HG02970 (cell line): Measurements from ENCODE around the gene HCFC1R1.
"Not testable (repeated sequence)": the region's sequence is repeated elsewhere in the genome, so short reads cannot be mapped to it uniquely, and the experiment has no call there.

Experiments used
- ATAC-seq: cut with Tn5 transposase; IDR thresholded peaks from one replicate; pipeline ENCODE4 v1.9.1; 2021; ENCODE audit warnings: mild to moderate bottlenecking, moderate library complexity, moderate number of reproducible peaks; ENCODE audit not compliant: unreplicated experiment, low FRiP score

HCFC1R1 gene

DNA sequence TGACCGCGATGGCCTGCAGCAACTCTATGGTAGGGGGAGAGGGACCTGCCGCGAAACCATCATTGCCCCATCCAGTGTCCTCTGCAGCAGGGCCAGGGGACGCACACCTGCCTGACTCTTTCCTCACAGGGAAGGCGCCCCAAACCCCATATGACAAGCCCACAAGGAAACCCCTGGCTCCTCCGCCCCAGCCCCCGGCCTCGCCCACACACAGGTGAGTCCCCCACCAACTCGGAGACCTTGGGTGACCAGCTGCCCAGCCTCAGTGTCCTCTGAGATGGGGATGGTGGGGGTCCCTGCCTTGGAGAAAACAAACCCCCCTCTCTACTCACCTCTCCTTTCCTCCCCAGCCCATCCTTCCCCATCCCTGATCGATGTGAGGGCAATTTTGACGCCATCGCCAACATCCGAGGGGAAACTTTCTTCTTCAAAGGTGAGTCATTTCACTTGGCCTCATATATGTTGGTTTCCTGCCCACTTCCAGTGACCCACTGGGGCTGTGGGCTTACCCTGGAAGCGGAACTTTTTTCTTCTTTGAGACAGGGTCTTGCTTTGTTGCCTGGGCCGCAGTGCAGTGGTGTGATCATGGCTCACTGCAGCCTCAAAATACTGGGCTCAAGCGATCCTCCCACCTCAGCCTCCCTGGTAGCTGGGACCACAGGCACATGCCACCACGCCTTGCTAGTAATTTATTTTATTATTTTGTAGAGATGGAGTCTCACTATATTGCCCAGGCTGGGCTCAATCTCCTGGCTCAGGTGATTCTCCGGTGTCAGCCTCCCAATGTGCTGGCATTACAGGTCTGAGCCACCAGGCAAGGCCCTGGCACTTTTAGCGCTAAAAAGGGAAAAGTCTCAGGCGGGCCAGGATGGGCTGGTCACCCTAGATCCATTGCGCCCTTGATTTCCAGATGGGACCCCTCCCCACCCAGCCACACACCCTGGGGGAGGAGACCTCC lies 33.7 kb upstream of the HCFC1R1 start:
- no peak for ATAC-seq

DNA sequence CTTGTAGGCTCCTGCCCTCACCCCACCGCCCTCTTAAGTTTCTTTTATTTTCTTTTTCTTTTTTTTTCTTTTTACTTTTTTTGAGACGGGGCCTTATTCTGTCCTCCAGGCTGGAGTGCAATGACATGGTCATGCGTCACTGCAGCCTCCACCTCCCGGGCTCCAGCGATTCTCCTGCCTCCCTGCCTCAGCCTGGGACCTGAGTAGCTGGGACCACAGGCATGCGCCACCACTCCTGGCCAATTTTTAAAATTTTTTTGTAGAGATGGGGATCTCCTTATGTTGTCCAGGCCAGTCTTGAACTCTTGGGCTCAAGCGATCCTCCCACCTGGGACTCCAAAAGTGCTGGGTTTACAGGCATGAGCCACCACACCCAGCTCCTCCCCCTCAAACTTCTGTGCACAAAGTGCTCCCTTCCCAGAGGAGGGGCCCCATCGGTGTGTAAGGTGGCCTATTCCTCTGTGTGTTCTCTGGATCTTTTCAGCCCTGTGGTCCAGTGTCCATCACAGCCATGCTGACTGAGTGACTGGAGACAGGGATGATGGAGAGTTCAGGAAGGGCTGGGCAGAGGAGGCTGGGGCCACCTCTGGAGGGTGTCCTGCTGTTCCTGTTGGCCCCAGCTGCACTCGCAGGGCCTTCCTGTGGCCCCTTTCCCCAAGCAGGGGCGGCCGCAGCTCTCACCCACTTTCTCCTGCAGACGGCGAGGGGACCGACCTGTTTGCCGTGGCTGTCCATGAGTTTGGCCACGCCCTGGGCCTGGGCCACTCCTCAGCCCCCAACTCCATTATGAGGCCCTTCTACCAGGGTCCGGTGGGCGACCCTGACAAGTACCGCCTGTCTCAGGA lies 32.8 kb upstream of the HCFC1R1 start:
- no peak for ATAC-seq

DNA sequence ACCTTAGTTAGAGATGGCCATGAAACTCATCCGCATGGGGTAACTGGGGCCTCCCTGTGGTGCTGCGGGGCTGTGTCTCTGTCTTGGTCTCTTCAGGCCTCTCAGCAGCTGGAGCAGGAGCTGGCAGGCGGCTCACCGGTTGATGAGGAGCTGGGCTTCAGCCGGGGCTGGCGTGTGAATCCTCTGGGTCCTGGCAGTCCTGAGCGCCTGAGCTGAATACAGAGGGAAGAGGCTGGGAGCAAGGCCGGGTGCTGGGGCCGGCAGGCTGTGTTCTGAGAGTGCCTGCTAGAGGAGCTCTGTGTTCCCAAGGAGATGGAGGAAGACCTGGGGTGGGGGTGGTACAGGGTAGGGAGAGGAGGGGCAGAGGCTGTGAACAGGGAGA lies 32.0 kb upstream of the HCFC1R1 start:
- not testable (repeated sequence) for ATAC-seq

DNA sequence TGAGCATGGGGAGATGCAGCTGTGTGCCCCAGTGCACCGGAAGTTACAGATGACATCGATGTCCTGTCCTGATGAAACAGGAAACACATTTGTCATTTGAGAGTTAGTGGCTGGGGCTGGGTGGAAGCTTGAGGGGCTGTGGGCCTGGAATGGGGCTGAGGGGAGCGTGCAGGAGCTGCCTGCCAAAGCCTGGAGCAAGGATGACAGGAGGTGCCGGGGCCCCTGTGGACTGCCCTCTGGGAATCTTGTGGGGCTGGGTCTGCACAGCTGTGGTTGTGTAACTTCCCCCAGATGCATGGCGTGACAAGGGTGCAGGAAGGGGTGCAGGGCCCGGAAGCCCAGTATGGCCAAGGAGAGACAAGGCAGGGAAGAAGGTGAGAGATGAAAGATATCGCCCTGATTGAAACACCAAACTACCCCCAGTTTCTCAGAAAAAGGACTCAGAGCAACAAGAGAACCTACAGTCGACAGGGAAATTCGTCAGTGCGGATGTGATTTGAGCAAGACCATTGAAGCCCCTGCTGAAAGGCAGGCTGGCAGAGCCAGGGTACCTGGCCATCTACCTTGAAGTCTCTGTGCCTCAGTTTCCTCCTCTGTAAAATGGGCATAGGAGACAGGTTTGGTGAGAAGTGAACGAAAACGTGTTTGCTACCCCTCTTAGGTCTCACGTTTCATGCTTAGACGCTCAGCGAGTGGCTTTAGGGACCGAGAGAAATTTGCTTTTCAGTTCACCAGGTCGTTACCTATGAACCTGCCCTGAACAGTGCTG lies 31.4 kb upstream of the HCFC1R1 start:
- no peak for ATAC-seq

DNA sequence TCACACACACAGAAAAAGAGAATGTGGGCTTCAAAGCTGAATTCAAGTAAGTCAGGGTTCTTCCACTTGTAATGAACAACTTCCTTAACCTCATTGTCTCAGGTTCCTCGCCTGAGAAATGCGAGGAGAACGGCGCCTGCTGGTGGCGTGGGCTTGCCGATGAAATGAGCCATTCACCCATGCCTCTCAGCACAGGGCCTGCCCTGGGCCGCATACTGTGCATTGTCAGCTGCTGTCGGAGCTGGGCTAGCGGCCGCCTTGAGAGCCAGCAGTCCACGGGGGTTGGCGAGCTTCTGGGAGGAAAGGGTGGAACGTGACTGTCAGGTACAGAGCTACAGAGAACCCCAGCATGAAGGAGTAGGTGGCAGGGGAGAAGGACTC lies 29.6 kb upstream of the HCFC1R1 start:
- ATAC-seq: not testable (repeated sequence)

DNA sequence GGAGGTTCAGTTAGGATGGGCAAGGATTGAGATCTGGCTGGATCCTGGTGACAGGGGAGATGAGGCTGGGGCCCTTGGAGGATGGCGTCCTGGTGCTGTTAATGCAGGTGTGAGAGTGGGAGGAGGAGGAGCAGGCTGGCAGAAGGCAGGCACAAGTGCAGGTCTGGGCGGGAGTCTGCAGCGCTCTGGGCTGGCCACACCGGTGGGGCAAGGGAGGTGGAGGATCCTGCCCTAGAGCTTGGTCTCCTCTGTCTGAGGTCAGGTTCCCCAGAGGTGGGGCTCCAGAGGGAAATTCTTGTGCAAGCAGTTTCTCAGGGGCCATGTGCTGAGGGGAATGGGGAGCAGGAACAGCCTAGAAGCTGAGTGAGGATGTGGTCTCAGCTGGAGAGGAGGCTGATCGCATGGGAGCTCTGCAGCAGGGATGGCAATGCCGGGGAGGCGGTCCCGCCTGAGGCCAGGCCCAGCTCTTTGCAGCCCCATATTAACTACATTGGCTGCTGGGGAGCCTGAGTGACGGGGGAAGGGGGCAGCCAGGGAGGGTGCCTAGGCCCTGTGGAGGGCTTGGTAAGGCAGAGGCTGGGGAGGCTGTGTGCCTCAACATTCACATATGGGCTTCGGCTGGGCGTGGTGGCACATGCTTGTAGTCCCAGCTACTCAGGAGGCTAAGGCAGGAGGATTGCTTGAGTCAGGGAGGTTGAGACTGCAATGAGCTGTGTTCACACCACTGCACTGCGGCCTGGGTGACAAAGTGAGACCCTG lies 29.0 kb upstream of the HCFC1R1 start:
- not testable (repeated sequence) for ATAC-seq

DNA sequence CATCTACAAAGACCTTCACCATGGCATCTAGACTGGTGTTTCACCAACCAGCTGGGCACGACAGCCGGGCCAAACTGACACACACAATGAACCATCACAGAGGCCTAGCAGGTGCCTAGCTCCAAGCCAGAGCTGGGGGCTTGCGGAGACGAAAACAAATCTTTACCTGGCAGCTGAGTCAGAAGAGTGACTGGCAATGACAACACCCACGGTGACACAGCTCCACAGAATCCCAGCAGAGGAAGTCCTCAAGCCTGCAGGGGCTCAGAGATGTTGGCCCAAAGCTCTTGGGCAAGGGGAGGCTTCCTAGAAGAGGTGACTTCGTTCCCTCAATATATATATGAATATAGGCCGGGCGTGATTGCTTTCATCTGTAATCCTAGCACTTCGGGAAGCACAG lies 27.8 kb upstream of the HCFC1R1 start:
- no peak for ATAC-seq

DNA sequence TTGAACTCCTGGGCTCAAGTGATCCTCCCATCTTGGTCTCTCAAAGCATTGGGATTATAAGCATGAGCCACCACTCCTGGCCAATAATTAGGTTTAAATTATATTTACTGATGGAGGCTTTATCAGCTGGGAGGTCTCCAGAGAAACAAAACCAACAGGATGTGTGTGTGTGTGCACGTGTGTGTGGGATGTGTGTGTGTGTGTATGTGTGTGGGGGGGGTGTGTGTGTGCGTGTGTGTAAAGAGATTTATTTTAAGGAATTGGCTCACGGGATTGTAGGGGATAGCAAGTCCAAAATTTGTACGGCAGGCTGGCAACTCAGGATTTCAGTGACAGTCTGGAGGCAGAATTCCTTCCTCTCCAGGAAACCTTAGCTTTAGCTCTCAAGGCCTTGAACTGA lies 27.3 kb upstream of the HCFC1R1 start:
- no peak for ATAC-seq

DNA sequence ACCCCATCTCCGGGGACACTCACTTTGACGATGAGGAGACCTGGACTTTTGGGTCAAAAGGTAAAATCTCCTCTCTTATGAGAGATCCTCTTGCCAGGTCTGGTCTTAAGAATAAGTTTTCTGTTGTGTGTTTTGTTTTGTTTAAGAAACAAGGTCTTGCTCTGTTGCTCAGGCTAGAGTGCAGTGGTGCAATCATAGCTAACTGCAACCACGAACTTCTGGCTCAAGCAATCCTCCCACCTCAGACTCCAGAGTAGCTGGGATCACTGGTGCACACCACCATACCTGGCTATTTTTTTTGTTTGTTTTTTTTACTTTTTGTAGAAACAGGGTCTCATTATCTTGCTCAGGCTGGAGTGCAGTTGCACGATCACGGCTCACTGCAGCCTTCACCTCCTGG lies 26.7 kb upstream of the HCFC1R1 start:
- ATAC-seq: no peak

DNA sequence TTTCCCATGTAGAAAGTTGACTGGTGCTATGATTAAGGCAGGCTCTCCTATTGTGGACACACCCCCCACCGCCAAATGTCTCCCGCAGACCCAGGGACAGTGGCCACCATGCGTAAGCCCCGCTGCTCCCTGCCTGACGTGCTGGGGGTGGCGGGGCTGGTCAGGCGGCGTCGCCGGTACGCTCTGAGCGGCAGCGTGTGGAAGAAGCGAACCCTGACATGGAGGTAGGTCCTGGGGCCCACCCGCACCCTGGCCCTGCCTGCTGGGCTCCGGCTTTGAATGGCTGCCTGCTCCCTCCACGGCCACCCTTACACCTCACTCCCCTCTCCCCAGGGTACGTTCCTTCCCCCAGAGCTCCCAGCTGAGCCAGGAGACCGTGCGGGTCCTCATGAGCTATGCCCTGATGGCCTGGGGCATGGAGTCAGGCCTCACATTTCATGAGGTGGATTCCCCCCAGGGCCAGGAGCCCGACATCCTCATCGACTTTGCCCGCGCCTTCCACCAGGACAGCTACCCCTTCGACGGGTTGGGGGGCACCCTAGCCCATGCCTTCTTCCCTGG lies 26.3 kb upstream of the HCFC1R1 start:
- no peak for ATAC-seq

DNA sequence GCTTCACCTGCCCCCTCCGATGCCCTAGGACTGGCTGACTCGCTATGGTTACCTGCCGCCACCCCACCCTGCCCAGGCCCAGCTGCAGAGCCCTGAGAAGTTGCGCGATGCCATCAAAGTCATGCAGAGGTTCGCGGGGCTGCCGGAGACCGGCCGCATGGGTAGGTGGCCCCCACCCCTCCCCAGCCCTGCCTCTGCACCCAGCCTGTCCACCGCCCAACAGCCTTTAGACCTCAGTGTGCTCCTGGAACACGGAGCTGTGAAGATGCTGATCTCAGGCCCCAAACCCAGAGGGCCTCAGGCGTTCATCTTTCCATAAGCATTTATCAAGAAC lies 23.6 kb upstream of the HCFC1R1 start:
- no peak for ATAC-seq

DNA sequence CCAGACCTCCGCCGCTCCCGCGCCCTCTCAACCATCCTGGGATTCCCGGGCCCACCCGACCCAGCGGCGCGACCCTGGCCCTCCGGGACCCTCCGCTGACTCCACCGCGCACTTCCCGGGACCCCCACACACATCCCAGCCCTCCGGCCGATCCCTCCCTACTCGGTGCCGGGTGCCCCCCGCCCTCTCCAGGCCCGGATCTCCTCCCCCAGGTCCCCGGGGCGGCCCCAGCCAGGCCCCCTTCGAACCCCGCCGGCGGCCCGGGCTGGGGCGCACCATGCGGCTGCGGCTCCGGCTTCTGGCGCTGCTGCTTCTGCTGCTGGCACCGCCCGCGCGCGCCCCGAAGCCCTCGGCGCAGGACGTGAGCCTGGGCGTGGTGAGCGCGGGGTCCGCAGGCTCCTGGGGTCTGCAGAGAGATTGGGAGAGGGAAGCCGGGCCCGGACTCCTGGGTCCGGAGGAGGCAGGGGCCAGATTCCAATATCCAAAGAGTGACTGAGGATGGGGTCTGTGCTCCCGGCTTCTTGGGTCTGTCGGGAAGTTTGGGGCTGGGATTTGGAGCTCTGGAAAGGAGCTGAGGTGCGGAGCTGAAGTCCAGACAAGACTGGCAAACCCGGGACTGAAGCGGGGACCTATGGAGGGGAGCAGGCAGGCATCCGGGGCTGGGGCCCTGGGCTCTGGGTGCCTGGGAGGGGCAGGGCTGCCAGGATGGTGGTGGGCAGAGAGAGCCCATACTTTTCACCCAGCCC lies 23.1 kb upstream of the HCFC1R1 start:
- ATAC-seq: no peak

DNA sequence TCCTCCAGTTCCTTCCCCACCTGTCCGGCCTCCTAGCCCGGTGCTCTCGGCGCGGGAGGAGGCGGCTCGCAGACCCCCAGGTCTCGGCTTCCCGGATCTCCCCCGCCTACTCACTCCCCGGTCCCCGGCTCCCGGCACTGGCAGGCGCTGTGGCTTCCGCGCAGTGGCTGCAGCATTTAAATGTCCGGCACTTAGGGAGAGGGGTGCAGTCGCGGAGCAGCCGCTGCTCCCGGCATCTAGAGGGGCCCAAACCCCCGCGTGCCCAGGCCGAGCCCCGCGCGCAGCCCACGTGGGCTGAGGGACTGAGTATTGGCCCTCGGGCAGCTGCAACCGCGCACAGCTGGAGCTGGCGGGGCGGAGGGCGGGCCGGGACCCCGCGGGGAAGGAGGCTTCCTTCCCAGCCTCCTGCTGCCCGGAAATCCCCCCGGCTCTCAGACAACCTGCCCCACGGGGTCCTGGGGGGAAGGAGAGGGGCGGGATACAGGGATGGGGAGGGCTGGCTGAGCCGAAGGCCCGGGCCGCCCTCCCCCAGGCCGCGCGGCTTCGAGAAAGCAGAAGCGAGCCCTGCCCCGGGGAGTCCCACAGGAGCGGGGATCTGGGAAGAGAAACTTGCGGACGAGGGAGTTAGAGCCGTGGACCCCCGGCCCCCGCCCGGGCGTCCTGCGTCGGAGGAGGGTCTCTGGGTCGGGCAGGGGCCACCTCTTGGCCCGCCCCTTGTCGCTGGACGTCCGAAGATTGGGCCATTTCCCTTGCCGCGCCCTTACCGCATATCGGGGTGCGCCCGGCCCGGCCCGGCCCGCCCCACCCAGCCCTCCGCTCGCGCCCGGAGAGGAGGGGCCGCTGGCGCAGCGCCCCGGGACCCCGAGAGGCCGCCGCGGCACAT lies 22.3 kb upstream of the HCFC1R1 start, which contains the start of gene MMP25:
Gene MMP25, plus strand, starts transcription at position 804 of the 883 bp plus-strand sequence. CDS start 357 bp downstream, outside the sequence.
- no peak for ATAC-seq

DNA sequence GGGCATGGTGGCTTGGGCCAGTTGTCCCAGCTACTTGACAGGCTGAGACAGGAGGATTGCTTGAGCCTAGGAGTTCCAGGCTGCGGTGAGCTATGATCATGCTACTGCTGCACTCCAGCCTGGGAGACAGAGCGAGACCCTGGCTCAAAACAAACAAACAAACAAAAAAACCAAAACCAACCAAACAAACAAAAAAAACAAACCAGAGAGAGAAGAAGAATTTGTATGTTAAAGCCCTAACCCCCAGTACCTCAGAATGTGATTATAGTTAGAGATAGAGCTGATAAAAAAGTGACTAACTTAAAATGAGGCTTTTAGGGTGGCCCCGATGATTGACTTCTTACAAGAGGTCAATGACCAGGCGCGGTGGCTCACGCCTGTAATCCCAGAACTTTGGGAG lies 21.0 kb upstream of the HCFC1R1 start:
- no peak for ATAC-seq

DNA sequence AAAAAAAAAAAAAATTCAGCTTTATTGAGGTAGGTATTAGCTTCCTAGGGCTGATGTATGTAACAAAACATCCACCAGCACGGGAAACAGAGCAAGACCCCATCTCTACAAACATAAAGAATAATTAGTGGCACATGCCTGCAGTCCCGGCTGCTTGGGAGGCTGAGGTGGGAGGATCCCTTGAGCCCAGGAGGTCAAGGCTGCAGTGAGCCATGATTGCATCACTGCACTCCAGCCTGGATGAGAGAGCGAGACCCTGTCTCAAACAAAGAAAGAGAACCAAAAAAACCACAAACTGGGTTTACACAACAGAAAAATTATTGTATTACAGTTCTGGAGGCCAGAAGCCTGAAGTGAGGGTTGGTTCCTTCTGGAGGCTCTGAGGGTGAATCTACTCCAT lies 18.6 kb upstream of the HCFC1R1 start:
- ATAC-seq: no peak

DNA sequence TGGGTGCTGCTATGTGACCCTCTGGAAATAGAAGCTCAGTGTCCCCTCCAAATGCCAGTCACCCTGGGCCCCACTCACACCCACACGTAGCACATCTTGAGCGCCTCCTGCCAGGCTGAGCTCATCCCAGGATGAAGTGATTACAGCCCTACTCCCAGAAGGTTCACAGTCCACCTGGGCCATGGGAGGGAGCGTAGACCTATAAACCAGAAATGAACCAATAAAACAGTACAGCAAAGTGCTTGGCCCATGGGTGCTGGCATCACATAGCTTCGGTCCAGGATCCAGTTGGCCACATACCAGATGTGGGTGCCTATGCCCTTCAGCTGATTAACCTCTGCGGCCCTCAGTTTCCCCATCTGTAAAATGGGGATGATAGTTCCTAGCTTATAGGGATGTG lies 15.2 kb upstream of the HCFC1R1 start:
- ATAC-seq: no peak

DNA sequence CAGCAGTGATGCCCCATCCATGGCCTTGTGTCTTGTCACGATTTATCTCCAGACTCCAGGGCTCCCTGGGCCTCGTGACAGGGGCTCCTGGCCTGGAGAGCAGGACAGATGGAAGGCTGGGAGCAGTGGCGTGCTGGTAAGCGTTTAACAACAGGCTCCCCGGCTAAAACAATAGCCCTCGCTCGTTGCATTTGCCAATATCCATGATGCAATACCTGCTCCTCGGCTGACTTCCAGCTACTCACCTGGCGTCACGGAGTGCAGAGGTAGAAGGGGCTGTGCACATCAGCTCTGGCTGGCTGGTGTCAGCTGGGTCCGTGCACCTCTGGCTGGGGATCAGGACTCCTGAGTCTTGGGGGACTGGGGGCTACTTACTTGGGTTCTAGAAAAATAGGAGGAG lies 14.5 kb upstream of the HCFC1R1 start:
- no peak for ATAC-seq

DNA sequence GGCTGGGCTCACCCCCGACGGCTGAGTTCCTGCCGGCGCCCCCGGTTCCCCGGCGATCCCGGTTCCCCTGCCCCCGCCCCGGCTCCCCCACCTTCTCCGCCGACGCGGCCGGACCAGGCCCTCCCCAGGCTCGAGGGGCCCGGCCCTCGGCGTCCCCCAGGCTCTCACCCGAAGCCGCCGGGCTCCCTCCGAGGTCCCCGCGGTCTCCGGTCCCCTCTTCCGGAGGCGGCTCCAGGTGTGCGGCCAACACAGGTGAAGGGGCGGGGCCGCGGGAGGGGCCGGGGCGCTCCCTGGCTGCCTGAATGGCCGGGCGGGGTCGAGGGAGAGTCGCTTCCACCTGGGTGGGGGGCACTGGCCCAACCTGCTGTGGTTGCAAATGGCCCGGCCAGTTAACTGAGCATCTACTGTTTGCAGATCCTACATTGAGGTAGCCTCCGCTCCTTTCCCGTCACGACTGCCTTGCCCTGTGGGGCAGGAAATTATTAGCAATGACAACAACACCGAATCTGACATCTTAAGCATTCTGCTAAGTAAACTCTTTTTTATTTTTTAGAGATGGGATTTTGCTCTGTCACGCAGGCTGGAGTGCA lies 13.1 kb upstream of the HCFC1R1 start, which contains the start of gene BICDL2:
Gene BICDL2, minus strand, starts transcription at position 219 of the 590 bp plus-strand sequence. CDS start 1,448 bp downstream, outside the sequence.
- ATAC-seq: no peak
